ENCODE results near the gene C1orf226.
"Not testable (repeated sequence)": the region's sequence is repeated elsewhere in the genome, so short reads cannot be mapped to it uniquely, and the experiment has no call there.

Gene C1orf226, protein sequence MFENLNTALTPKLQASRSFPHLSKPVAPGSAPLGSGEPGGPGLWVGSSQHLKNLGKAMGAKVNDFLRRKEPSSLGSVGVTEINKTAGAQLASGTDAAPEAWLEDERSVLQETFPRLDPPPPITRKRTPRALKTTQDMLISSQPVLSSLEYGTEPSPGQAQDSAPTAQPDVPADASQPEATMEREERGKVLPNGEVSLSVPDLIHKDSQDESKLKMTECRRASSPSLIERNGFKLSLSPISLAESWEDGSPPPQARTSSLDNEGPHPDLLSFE

DNA sequence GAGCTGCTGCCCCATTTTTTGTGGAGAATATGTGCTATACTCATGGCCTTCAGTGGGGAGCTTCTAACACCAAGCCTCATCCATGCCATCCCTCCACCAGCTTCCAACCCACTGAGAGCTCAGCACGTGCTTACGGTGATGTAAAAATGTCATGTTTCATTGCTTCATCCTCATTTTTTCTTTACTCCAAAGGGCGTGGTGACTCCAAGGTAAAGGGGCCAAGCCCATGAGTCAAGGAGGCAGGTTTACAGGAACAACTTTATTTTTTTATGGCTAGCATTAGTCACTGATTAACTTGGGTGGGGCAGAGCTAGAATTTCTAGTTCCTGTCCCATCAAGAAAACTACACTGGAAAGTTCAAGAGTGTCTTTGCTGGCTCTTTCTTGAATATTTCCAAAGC lies at the start of gene C1orf226:
Gene C1orf226 (plus strand): TSS at position 346 of the 400 bp plus-strand sequence. CDS start 174 bp downstream, outside the sequence.
- no peak for DNase-seq (ENCODE audit: low spot score)

DNA sequence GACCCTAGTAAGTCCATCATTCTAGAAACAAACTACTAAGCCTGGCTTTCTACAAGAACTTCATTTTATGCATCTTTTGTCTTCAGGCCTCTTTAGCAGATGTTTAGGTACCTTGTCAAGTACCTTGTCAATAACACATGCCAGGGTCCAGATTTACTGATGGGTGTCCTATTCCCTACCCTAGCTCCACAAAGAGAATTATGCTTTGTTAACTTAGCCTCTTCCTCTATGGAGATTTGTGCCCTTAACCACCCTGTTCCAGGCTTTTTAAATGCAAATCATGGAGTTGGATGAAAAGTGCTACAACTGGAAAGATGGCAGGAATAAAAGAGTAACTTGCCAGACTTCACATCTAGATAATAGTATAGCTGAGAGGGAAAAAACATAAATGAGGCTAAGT lies 47.5 kb upstream of the C1orf226 start:
- no peak for DNase-seq (ENCODE audit: low spot score)

DNA sequence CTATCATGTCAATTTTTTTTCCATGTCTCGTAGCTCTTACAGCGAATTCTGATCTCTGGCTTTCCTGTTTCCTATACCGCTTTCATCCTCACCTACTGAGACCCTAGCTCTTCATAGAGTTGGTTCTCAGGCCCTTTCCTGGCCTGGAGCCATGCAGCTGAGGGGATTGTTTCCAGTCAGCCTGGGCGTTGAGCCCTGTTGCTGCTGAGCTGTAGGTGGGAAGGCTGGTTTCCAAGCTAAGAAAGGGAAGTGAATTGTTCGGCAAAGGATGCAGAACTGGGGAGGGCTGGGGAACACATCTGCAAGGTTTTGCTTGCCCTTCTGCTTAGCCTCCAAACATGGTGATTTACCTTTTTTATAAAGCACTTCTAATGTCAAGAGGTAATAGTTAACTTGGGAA lies 46.4 kb upstream of the C1orf226 start:
- DNase-seq (ENCODE audit: low spot score), result no peak

DNA sequence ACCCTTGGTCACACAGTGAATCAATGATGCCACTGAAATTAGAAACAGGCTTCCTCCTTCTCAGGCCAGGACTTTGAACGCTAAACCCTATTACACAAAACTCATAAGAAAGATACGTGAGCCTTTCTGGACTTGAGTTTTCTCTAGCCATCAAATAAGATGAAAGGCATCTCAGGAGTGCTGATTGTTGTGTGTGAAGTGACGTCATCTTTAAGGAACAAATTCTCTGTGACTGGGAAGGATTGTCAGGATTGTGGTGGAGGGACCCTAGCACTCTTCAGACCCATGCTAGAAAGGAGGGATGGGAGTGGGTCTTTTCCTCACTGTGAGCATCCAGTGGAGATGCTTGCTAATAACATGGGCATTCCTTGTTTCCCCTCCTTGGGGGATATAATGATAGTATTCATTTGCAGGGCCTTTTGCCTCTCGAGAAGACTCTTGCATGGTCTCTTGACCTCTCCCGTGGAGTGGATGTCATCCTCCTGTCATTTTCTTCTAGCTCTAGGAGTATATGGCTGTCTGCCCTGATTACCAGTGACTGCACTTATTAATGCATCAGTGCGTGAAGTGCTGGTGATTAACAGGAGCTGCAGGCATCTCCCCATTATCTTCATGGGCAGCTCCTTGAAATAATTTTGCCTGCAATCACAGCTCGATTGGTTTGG lies 44.8 kb upstream of the C1orf226 start:
- DNase-seq (ENCODE audit: low spot score), result no peak

DNA sequence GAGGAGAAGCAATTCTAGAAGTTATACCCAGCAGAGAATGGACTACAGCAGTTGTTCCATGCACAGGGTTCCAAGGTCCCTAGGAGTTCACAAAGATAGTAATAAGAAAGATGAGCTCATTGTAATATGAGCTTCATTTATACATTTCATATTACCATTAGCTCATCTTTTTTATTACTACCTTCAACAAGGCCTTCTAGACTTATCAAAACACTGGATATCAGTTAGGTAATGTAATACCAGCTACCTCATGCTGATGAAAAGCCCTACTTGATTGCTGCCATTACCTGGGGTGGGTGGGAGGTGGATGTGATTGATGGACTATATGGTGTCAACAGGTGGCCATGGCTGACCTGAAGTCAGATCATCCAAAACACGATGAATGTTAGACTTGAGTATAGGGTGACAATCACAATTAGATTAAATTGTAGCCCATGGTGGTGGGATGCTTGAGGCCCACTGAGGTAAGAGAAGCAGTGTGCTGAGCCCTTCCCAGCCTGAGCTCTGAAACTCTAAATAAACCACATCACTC lies 39.0 kb upstream of the C1orf226 start:
- DNase-seq (ENCODE audit: low spot score), result no peak

DNA sequence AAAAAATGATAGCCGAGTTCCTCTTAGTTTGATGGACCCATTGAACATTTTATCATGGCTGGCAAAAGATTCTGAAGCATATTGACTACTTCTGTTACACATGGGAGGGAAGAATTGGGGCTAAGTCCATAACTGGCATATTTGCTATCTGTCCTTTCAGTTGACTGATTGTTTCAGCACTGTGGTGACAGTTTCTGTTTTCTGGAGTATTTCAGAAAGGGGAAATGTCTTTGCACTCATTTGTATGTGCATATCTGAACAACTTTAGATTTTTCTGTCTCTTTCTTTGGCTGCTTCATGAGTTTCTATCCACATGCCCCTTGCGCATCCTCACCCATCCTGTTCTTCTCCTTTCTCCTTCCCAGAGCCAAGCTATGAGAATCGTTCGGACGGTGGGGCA lies 38.1 kb upstream of the C1orf226 start:
- DNase-seq (ENCODE audit: low spot score), result no peak

DNA sequence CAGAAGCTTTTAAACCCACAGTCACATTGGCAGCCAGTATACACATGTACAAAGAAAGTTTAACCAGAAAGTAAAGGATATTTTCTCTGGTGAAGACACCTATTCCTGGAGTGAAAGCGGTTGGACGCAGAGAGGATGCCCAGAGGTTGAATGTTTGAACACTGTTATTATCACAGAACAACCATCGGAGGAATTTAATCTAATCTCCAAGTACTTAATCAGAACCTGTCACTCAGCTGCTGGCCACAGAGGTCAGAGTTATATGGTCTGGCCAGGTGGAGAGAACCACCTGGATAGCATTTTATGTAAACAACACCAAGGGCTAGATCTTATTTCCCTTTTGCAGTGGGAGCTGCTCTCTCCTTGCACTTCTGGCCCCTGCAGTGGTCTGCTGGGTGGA lies 34.2 kb upstream of the C1orf226 start:
- DNase-seq (ENCODE audit: low spot score), result no peak

DNA sequence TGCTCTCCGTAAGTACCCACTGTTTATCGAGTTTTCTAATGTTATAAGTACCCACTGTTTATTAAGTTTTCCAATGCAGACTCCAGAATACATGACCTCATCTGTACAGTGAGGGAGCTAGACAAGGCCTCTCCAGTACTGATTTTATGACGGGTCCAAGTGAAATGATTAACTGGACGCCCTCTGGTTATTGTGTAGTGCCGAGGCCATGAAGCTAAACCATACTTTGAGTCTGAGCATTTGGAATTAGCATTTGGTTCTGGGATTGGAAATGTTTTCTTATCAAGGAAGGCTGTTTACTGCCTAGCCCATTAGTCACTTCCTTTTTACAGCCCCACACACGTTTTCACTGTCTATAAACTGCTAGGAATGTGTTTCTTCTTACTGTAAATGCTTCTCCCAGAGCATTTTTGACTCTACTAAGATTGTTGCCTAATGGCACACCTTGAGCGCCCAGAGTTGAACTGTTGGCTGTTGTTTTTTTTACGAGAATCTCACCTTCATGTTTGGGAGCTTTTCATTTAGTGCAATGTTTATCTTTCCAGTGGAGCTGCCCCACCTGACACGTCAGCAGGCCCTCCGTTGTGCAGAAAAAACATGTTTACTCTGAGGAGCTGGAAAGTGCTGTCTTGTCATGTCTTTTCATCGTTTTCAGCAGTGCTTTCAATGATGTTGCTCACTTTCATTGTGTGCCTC lies 31.7 kb upstream of the C1orf226 start:
- no peak for DNase-seq (ENCODE audit: low spot score)

DNA sequence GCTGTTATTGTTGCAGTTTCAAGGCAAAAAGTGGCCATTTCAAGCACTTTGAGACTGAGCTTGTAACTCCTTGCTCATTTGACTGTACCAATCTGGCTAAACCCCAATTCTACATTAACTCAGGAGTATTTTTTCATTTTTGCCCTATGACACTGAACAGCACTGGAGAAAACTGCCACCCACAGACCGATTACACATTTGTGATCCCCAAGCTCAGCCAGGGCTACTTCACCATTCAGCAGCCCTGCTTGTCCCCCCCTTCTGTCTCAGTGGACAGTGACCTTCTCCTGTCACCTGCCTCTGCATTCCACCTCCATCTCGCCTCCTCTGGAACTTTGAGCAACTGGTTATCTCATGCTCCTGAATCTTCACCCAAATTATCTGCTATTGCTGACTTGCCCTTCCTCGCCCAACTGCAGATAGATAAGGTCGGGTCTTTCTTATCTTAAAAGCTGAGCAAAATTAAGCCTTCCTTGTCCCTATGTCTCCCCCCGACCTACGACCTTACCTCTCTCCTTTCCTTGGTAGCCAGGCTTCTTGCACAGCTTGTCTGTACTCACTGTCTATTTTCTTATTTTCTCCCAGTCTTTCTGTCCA lies 30.2 kb upstream of the C1orf226 start:
- no peak for DNase-seq (ENCODE audit: low spot score)

DNA sequence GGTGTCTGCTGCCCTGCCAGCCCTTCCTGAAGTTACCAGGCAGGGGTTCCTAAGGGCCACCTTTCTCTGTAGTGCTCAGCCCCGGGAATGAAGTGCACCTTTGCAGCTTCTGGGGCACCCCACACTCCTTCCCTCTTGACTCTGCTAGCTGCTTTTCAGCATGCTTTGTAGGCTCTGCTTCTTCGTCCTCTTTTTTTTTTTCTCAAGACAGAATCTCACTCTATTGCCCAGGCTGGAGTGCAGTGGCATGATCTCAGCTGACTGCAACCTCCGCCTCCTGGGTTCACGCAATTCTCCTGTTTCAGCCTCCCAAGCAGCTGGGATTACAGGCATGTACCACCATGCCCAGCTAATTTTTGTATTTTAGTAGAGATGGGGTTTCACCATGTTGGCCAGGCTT lies 29.7 kb upstream of the C1orf226 start:
- DNase-seq (ENCODE audit: low spot score), result not testable (repeated sequence)

DNA sequence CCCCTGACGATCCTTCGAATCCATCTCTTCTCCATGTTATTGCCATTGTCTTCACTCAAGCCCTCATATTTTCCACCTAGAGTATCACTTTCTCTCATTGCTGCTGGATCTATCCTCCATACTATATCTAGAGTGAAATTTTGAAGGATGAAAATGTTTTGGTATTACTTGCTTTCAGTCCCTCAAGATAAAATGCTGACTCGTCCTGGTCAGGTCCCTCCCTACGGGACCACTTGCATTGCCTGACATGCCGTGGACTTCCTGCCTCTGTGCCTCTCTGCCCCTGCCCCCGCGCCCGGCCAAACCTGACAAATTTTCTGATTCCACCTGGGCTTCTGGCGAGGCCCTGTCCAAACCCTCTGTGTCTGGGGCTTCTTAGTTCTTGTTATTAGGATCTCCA lies 28.4 kb upstream of the C1orf226 start:
- no peak for DNase-seq (ENCODE audit: low spot score)

DNA sequence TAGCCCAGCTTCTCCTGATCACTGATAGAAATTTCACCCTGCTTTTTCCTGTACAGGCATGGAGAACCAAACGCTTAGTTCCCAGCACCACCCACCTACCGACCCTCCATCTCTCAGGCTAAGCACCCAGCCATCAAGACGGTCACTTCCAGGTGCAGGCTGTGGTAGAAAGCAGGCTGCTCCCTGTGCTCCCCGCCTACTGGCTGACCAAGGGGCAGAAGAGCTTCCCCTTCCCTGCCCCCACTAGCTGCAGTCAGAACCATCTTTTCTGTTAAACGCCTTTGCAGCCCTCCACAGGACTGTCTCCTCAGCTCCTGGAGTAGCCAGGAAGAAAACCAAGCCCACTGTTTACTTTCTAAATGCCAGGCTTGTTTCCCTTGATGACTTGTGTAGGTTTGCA lies 27.8 kb upstream of the C1orf226 start:
- no peak for DNase-seq (ENCODE audit: low spot score)

DNA sequence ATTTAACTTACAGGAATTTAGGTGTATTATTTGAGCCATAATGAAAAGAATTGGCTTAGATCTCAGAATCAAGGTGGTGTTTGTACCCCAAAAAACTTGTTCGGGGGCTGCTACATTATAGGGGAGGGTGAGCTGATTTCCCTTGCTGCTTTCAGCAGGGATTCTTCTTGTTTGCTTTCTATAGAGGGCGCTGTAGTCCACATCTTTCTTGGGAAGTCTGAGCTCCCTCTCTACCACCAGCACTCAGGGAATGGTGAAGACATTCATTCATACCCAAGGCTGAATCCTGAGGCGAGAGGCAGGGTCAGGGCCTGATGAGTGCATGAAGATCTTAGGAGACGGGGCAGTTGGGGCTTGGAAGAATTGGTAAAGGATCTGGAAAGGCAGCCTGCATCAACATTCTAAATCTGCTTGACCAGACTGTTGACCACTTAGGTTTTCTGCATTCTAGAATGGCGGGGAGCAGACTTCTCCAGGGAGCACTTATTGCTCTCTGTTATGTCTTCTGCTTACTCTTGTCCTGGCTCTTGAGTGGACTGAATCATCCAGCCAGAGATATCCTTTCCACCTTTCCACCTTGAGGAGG lies 23.8 kb upstream of the C1orf226 start:
- DNase-seq (ENCODE audit: low spot score), result no peak

DNA sequence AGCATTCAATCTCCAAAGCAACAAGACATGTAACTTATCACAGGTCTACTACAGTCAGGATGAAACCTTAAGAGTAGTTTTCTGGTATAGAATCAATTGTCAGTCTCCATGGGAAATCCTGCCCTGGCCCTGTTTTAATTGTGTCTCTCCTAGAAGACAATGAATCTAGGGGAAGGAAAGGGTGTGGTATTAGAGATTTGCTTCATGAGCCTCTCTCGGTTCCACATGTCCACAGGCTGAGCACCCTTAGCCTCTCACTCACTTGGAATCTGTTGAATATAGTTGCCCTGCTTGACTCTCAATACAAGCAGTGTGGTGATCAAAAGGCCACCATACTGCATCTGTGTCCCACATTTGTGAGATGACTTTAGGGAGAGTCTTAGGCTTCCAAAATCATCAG lies 22.6 kb upstream of the C1orf226 start:
- no peak for DNase-seq (ENCODE audit: low spot score)

DNA sequence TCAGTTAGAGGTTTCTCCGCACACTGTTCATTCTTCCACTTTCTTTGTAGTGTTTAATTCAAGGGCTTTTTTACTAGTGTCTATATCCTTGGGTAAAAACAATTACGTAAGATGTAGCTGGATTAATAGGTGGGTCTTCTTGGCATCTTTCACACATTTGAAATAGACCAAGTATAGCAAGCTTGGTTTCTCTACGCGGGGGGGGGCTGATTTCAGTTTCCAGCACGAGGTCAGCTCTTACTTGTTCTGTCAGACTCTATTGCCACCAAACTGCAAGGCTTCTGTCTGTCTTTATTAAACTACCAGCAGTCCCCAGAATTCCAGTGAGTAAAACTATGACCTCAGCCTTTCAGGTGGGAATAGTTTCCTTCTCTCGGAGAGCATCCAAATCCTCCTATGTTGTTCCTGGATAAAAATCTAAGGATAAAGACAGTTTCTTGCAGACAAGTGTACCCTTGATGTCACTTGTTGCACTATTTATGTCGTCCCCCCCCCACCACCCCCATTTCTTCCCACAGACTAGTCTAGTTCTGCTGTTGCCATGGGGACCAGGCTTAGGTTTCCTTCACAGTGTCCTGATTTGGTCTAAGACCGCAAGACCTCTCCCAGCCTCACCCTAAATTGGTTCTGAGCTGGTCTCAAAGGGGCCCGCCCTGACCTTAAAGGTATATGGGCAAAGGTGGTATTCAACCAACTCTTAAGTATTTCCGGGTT lies 21.8 kb upstream of the C1orf226 start:
- DNase-seq (ENCODE audit: low spot score), result no peak

DNA sequence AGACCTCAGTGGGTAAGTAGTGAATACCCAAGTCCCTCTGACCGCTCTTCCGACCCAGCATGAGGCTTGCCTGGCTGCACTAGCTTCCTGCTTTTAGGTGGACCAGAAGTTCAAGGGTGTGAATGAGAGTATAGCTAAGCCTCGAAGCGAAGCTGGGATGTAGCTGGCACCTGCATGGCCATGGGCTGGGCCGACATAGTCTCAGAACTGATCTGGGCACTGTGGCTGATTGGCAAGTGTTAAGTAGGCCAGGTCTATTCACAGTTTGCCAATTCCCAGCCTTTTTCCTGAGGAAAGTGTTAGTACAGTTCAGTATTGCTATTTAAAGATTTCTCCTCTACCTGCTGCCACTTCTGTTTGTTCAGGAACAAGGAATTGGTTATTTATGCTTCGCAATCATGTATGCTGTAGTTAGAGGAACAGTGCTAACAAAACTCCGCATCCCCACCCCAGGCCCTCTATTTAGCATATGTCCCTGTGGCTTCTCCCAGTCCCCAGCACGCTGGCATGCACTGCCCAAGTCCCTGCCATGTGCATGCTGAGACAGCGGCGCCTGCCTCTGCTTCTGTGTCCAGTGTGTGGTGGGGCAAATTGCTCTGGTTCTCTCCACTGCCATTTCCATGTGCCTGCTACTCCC lies 21.2 kb upstream of the C1orf226 start:
- no peak for DNase-seq (ENCODE audit: low spot score)

DNA sequence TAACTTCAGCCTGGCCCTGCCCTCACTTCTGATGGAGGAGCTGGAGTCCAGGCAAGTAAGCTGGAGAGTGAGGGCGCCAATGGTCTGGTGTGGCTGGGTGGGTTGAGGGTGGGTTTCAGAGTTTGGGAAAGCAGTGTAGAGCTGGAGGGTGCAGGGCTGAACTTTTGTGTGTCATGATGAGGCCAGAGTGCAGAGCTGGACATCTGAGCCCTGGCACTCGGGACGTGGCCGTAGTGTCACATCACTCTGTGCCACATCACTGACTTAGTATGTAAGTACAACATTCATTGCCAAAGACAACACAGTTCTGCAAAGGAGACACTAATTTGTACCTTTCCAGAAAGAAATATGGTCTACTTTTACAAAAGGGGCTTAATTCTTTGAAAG lies 20.7 kb upstream of the C1orf226 start:
- no peak for DNase-seq (ENCODE audit: low spot score)

DNA sequence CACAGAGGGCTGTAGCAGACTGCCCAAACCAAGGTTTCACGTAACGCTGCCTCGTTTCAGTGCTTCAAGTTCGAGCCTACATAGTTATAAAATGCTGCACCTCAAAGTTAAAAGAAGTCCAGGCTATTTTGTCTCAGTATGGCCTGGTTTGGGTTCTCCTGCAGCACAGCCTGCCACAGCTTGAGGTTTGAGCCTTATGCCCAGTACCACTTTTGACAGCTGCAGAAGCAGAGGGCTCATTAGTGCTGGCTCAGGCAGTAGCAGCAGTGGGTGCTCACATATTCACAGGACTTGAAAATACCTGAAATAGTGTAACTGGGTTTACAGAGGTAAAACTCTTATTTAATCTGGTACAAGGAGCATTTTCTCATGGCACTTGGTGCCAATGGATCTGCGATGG lies 20.2 kb upstream of the C1orf226 start:
- DNase-seq (ENCODE audit: low spot score), result no peak

DNA sequence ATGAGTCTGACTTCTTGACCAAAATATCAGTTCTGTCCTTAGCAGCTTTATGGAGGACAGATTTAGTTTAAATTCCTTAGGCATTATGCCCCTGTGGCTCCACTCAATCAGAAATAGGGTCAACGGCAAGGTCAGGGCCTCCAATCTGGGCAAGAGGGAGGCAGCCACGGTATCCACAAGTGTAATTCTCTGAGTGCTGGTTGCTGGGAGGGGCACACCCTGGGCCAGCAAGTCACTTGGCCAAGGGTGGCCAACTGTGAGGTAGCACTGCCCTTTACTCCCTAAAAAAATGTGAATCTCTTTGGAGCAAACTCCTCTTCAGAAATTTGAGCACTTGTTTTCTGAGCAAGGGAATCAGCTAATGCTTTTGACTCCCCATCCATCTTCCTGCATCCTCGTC lies 17.7 kb upstream of the C1orf226 start:
- DNase-seq (ENCODE audit: low spot score), result no peak

DNA sequence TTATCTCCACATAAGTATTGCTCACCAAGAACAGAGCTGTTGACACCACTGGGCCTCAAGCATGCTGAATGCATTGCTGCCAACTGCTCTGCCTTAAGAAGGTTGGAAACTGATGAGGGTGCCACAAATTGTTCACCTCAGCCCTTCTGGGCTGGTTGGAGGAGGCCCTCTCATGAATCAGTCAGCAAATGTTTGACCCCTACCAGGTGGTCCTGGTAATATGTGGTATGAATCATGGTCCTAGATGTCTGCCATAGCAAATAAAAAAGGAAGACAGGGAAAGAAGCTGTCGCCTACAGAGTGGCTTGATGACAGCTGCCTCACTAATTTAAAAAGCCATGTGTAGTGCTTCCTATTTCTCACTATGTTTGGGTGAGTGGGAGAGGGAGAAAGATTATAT lies 17.0 kb upstream of the C1orf226 start:
- DNase-seq (ENCODE audit: low spot score), result no peak

Measured in left forelimb (tissue), 1 donor.